GM13976 (cell line): ENCODE data around the gene RBP5.

ENCODE experiments used
- DNase-seq: peaks from one replicate; pipeline ENCODE4 v3.0.0; 2012; ENCODE audit warnings: low spot score
- CTCF ChIP-seq: IDR thresholded peaks from 2 replicates; pipeline ENCODE4 v1.5.1; 2012; ENCODE audit warnings: borderline replicate concordance, mild to moderate bottlenecking; ENCODE audit not compliant: insufficient read depth; ENCODE audit errors: extremely low read depth, missing control alignments, control extremely low read depth
- in situ Hi-C: fragments of 300-500 bp; cut with MboI; formaldehyde crosslinking; loops from one replicate; pipeline ENCODE4 v1.12.0; 2022; ENCODE audit warnings: low sequenced_read_pairs, mixed read lengths, inconsistent platforms; ENCODE audit not compliant: unreplicated experiment

Gene RBP5

GRCh38 chr12:7129287-7129871, 690 bp upstream of the RBP5 start:
- no peak for DNase-seq
- no peak for TF ChIP-seq CTCF
- in situ Hi-C loops = no loop called here

GRCh38 chr12:7127916-7128626, 618 bp downstream of the RBP5 start:
- DNase-seq = no peak

GRCh38 chr12:7125632-7126227, 3.0 kb downstream of the RBP5 start:
- in situ Hi-C loops = no loop called here
- no peak for DNase-seq
- no peak for TF ChIP-seq CTCF

More at GRCh38 chr12:7127916-7128626, 618 bp downstream of the RBP5 start:
- TF ChIP-seq CTCF = no peak
- in situ Hi-C loops = no loop called here

- in situ Hi-C loops = loop anchor here (25.0 kb wide), 1 partner anchor 187 kb away; the partner anchor contains the start of genes ATN1, C12orf57 and RNU7-1
- TF ChIP-seq CTCF = no peak
- no peak for DNase-seq
These were observed 4.7 kb downstream of the RBP5 start for GRCh38 chr12:7123806-7124522.

- in situ Hi-C loops = loop anchor here (25.0 kb wide), 1 partner anchor 186 kb away; the partner anchor contains the start of genes ATN1, C12orf57 and RNU7-1
- no peak for DNase-seq
- TF ChIP-seq CTCF = no peak
These were observed 5.6 kb downstream of the RBP5 start for GRCh38 chr12:7122811-7123769.
